GM18498 (cell line): ENCODE results near the gene IL5.

ENCODE experiments used
- ATAC-seq: cut with Tn5 transposase; IDR thresholded peaks from one replicate; pipeline ENCODE4 v1.9.1; 2021; ENCODE audit warnings: mild to moderate bottlenecking, moderate library complexity; ENCODE audit not compliant: unreplicated experiment

IL5 gene

DNA sequence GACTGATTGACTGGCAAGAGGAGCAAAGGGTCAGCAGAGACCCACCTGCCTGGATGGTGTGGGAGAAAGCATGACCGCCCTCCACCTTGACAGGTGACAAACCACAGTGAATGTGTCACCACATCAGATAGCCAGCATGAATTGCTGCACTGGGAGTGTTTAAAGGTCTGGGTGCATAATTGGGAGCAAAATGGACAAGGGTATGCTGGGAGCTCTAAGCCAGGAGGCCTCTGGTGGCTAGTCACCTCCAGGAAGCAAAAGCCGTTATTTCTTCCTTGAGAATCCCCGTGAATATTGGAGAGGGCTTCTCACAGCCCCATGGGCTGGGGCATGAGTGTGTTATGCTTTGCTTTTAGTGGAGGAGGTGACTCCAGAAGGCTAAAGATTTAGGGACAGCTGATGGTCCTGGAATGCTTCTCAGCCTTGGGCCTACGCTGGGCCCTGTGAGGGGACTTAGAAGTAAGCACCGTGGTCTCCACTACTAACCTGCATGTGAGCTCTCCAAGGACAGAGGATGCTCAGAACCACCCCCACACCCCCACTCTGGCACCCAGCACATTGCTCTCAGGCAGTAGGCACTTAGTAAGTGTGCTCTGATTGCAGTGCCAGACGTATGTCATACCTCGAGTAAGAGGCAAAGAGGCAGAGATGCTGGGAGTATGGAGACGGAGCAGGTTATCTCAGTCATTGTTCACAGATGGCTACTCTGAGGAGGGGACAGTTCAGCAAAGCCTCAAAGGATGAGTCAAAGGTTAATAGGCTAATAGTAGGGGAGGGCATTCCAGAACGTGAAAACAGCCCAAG lies 43.7 kb downstream of the IL5 start:
- no peak for ATAC-seq

DNA sequence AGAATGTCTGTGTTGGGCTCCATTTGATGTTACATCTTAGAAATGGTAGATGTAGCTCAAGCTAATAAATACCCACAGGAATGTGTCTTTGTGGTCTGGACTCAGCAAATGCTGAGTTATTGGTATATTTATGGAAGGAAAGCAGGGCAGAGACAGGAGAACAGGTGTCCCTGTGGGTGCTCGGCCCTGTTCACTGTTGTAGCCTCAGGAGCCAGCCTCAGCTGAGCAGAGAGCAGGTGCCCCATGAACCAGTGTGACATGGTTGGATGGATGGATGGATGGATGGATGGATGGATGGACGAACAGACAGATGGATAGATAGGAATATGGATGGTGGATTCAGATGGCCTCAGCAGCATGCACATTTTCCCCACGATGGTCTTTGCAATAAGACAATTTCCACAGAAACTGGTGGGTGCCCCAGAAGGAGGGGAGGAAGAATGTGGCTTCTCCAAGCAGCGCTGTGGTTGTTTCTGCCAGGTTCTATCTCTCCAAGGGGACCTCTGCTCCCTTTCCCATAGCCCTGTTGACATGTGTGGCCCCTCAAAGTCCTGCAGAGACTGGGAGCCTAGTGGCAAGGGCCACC lies 44.5 kb downstream of the IL5 start:
- ATAC-seq: no peak

DNA sequence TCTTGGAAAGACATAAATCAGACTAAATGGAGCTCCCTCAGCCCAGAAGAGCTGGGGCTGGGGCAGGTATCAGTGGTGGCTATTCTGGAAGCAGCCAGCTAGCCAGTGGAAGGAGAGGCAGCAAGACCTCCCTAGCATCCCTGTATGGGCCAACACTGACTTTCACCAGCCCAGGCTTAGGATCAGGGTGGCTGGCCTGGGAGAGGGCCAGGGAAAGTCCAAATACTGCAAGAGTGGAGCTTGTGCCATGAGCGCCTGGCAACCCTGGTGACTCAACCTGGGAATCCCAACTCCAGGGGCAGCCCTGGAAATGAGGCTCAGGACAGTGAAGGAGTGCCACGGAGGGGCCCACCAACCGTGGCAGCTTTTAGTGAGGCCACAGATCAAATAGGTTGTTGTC lies 45.2 kb downstream of the IL5 start:
- no peak for ATAC-seq

DNA sequence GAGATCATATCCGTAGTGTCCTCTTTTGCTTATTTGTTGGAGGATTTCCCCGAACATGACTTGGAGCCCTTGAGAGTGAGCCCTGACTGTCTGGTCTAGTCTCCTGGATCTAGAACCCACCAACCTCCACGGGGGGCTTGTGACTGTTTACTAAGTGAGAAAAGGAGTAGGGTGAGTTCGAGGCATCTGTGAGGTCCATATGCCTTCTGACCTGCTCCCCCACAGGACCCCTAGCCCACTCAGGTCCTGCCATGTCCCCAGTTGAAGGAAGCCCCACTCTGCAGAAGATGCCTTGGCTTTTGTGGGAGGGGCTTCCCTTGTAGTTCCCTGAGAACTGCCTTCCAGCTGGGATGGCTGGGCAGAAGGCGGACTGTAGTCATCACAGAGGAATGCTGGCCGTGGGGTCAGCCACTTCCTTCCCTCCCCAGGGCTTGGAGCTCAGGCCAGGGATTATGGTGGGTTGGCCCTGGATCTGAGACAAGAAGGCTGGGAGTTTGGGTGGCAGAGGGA lies 45.8 kb downstream of the IL5 start:
- no peak for ATAC-seq

DNA sequence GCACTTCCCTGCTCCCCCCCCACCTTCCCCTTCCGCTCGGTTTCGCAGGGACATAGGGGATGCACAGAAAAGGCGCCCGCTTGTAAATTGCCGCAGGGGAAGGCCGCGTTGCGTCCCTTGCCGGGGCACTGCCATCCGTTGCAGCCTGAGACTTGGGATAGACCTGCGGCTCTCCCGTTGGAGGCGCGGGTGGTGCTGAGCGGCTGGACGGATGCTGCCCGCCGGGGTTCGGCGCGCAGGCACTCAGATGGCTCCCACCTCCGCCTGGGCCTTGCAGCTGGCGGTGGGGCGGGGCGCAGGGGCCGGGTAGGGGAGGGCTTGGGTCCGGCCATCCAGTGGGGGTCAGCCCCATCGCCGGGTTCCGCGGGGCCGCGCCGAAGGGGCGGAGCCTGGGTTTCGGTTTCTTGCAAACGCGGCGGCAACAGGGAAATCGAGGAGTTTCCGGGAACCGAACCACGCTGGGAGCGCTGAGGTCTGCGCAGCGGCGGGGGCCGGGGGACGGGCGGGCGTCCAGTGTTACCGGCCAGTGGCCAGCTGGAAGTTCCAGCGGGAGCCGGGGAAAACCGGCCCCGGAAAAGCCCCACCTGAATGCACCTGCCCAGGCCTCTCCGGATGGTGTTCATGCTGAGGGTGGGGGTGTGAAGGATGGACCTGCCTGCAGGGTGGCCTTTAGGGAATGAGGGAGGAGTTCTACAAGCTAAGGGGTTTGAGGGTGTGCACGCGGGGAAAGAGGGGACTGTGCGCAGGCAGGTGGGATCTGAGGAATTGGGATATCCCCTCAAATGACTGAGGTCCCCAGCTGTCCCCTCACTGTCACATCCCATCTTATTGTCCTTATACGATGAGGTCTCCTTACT lies 46.5 kb downstream of the IL5 start:
- peak; percentile 64 for ATAC-seq

DNA sequence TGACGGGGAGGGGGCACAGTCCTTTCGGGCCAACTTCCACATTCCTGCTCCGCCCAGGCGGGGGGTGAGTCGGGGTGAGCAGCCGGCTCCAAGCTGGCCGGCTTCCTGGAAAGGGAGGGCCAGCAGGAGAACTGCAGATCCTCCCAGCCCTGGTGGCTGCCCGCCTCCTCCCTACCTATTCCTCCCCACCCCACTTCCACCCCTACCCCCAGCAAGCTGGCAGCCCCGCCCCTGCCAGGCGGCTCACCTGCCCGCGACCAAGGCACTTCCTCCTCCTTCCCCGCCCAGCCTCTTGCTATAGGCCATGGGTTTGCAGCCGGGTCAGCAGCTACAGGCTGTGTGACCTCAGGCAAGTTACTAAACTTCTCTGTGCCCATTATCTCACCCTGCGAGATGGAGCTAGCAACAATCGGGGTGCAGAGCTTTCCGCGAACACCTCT lies 47.1 kb downstream of the IL5 start:
- ATAC-seq: peak; percentile 57

DNA sequence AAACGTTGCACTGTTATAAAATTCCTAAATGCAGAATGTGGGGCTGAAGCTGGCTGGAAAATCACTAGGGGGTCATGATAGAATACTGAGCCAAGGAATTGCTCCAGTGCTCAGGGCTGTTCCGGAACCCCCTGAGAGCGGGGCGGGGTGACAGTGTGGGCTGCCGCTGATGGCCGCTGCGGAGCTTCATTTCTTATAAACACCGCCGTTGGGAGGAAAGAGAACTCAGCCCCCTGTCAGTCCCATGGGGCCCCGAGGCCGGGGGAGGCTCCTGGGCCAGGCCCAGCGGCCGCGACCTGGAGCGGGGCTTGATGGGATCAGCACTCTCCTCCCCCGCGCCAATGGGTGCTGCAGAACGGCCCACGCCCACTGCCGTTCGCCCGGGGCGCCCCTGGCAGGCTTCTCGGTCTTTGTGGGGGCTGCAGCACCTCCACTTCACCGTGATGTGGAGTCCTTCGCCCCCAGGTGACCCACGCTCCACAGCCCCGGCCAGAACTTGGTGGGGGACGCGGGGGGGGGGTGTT lies 47.6 kb downstream of the IL5 start:
- ATAC-seq: peak; percentile 30

DNA sequence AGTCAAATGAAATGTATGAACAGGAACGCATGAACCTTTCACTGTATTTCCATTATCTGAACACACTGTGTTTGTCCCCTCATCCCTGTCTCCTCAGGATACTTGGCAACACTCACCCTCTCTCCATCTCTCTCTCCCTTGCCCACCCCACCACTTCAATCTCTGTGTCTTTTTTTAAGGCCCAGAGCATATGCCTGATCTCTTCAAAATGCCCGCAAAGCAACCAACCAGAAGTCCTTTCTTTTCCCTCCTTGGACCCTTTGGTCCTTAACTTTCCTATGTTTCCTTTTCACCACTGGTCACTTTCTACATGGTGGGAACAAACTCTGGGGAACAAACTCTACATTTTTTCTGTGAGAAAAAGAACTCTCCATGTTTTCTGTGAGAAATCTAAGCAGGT lies 49.5 kb downstream of the IL5 start:
- no peak for ATAC-seq

DNA sequence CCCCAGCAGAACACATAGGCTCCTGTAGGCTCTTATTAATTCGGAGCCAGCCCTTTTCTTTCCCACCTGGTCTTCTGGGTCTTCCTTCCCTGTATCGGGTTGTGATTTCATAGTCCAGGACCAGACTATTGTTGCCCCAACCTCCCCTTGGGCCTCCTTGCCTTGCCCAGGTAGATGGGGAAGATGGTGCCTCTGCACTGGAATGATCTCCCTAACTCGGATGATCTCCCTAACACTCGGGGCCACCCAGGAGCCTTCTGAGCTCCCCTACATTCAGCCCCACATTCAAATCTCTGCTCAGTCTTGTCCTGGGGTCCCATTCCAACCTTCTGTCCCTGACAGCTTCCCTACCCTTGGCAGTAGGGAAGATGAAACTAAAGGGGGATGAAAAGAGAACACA lies 50.1 kb downstream of the IL5 start:
- no peak for ATAC-seq

DNA sequence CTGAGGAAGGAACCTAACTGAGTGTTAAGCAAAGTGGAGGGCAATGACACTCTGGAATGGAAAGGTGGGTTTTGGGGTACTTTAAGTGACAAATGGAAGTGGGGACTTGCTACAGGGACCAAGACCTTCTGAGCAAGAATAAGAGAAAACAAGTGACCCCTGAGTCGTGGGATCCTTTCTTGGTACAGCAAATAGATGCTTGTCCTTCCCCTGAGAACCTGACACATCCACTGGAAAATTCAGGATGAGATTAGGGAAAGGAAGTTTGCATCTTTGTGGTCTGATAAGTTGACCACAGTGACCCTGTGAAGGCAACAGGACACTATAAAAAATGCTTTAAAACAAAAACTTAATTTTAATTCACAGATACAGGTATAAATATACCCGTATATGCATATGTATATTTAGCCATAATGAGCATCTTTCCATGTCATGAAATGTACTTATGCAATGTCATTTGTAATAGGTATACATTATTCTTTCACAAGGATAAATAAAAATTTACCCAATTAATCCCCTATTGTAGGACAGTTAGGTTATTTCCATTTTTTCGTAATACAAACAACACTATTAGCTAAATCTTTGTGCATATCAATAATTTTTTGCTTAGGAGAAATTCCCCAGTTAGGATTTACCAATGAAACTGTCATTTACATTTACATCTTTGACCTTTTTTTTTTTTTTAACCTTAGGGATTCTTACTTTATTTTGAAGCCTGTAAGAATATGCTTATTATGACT lies 50.8 kb downstream of the IL5 start:
- no peak for ATAC-seq
